GM18502 (cell line): Measurements from ENCODE around the gene COL26A1.
"Not testable (repeated sequence)": the region's sequence is repeated elsewhere in the genome, so short reads cannot be mapped to it uniquely, and the experiment has no call there.

Experiments used
- ATAC-seq: cut with Tn5 transposase; IDR thresholded peaks from one replicate; pipeline ENCODE4 v1.9.1; 2021; ENCODE audit warnings: mild to moderate bottlenecking; ENCODE audit not compliant: unreplicated experiment, poor library complexity

Gene COL26A1

GRCh38 chr7:101487105-101487458, 124.4 kb downstream of the COL26A1 start:
- no peak for ATAC-seq

- ATAC-seq, result no peak
Measured at GRCh38 chr7:101487753-101488152, 125.1 kb downstream of the COL26A1 start.

- ATAC-seq, result no peak
Measured at GRCh38 chr7:101488826-101489572, 126.3 kb downstream of the COL26A1 start.

- not testable (repeated sequence) for ATAC-seq
Measured at GRCh38 chr7:101490439-101490838, 127.8 kb downstream of the COL26A1 start.

GRCh38 chr7:101491442-101491841, 128.8 kb downstream of the COL26A1 start:
- not testable (repeated sequence) for ATAC-seq

GRCh38 chr7:101494602-101495329, 132.1 kb downstream of the COL26A1 start:
- no peak for ATAC-seq

GRCh38 chr7:101496017-101496416, 133.3 kb downstream of the COL26A1 start:
- ATAC-seq, result no peak

- ATAC-seq, result no peak
Measured at GRCh38 chr7:101501351-101501750, 138.7 kb downstream of the COL26A1 start.

GRCh38 chr7:101502466-101503098, 139.9 kb downstream of the COL26A1 start:
- no peak for ATAC-seq

- not testable (repeated sequence) for ATAC-seq
Measured at GRCh38 chr7:101505510-101505909, 142.8 kb downstream of the COL26A1 start.

GRCh38 chr7:101506531-101506930, 143.9 kb downstream of the COL26A1 start:
- ATAC-seq, result no peak

GRCh38 chr7:101507327-101507726, 144.7 kb downstream of the COL26A1 start:
- no peak for ATAC-seq

GRCh38 chr7:101507791-101508252, 145.1 kb downstream of the COL26A1 start:
- no peak for ATAC-seq

GRCh38 chr7:101510297-101510696, 147.6 kb downstream of the COL26A1 start:
- ATAC-seq, result no peak

- no peak for ATAC-seq
Measured at GRCh38 chr7:101511965-101512364, 149.3 kb downstream of the COL26A1 start.

- ATAC-seq, result no peak
Measured at GRCh38 chr7:101516851-101517250, 154.2 kb downstream of the COL26A1 start.

- ATAC-seq, result no peak
Measured at GRCh38 chr7:101517304-101517703, 154.6 kb downstream of the COL26A1 start.

- ATAC-seq, result no peak
Measured at GRCh38 chr7:101518336-101518735, 155.7 kb downstream of the COL26A1 start.

- ATAC-seq, result no peak
Measured at GRCh38 chr7:101519324-101520023, 156.8 kb downstream of the COL26A1 start.

- no peak for ATAC-seq
Measured at GRCh38 chr7:101521430-101521925, 158.8 kb downstream of the COL26A1 start.
